ENCODE data around the gene RPL36. TPM values are rescaled to one million over a fixed set of nuclear protein-coding genes. Genes with fewer than 3 reads are reported as not detected.

The RPL36 gene
- total RNA-seq, 4 donors from 2014 or later, result 572 to 1,565 (median 1,059) TPM

GRCh38 chr19:5690955-5691821 is 1.1 kb downstream of the RPL36 start:
- intact Hi-C loops (cut with DNase I), result loop anchor here (2.0 kb wide), 1 partner anchor 28 kb away; no protein-coding TSS in a partner anchor
- TF ChIP-seq POLR2A (IDR thresholded peaks at IDR 0.05) (peak in 1 of 4 donors; percentile 4), CTCF (IDR thresholded peaks at IDR 0.05) (no peak)

DNA sequence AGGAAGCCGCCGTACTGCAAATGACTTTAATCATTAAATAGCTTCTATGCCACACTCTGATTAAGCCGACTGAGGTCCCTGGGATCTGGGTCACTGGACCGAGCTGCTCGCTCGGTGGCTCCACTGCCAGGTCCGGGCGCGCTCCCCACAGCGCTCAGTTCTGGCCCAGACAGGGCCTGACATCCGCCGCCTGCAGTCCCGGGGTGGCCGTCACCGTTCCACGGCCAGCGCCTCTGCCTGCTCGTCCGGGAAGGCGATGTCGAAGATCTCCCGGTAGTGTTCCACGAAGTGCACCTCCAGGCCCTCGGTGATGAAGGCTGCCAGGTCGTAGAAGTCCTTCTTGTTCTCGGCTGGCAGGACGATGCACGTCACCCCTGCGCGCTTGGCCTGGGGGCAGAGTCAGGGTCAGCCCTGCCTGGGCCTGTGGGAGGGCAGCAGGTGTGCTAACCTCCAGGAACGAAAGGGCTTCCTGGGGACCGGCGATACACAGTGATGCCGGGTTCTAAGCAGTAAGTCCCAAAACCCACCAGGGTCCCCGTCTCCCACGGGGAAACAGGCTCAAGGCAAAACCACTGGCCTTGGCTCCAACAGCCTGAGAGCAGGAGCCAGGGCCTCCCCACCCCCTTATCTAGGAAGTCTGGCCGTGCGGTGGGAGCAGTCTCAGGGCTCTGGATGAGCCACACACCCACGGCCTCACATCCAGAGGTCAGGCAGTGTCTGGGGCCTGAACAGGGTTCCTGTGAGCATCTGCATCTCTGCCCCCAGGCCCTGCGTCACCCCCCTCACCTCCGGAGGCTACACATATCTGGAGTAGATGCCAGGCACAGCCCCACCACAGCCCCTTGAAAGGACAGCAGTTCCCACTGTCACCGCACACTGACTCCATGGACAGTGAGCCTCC is 2.0 kb downstream of the RPL36 start:
- intact Hi-C loops (cut with DNase I), result loop anchor here (2.0 kb wide), 1 partner anchor 27 kb away; no protein-coding TSS in a partner anchor
- Histone ChIP-seq H3K36me3 (peaks cover 25 to 57% (median 46%) of the 10 kb centered on the region in 3 donors), H3K4me1 (peaks cover 21 to 57% (median 23%) of the 10 kb centered on the region in 3 donors), H3K27ac (peak overlapping the region; percentile 93 to 97 (median 94)), H3K9me3 (no peaks in the 10 kb centered on the region), H3K27me3 (no peaks in the 10 kb centered on the region), H3K4me3 (peak overlapping the region; percentile 82 to 94 (median 86))
- DNase-seq, result no peak
- TF ChIP-seq CTCF (IDR thresholded peaks at IDR 0.05) (no peak), POLR2A (IDR thresholded peaks at IDR 0.05) (no peak)
- WGBS, 2 donors, result 34 to 61% methylated on average over 5 to 10 of the region's 42 CpGs

More at GRCh38 chr19:5690955-5691821, 1.1 kb downstream of the RPL36 start:
- H3K4me1 ChIP-seq, result peaks cover 21 to 65% (median 26%) of the 10 kb centered on the region in 3 donors
- H3K36me3 ChIP-seq, result peaks cover 25 to 49% (median 43%) of the 10 kb centered on the region in 3 donors
- H3K9me3 ChIP-seq, result no peaks in the 10 kb centered on the region
- WGBS, 2 donors, result 2% methylated on average over 25 of the region's 54 CpGs; no CpG with 5 or more reads in 1 of the 2 donors
- peak overlapping the region; percentile 82 to 94 (median 86) for H3K4me3 ChIP-seq
- peak overlapping the region; percentile 93 to 97 (median 94) for H3K27ac ChIP-seq
- no peak for DNase-seq
- H3K27me3 ChIP-seq, result no peaks in the 10 kb centered on the region

DNA sequence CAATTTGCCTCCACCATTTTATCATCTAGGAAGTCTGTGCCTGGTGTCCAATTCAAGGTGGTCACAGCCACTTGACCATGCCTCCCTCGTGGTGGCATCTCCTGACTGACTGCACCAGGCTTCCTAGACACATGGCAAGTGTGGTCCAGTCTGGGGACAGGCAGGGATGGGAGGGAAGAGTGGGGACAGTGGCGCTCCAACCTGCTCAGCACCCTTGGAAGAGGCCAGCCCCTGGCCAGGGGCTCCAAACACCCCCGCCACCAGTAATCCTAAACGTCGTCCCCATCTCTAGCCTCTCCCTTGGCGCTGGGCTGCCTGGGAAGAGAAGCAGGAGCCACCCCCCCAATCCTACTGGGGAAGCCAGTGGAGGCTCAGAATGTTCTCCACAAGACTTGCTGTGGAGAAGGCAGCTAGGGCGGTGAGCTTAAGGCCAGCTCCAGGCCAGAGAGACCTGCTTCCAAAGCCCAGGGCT is 2.7 kb downstream of the RPL36 start:
- DNase-seq, result no peak
- Histone ChIP-seq H3K4me3 (no peak overlapping the region), H3K27me3 (no peaks in the 10 kb centered on the region), H3K27ac (peak overlapping the region in 1 of 4 donors; percentile 93), H3K9me3 (no peaks in the 10 kb centered on the region), H3K4me1 (peaks cover 14 to 50% (median 20%) of the 10 kb centered on the region in 3 donors), H3K36me3 (peaks cover 25 to 64% (median 46%) of the 10 kb centered on the region in 3 donors)
- TF ChIP-seq CTCF (IDR thresholded peaks at IDR 0.05) (no peak), POLR2A (IDR thresholded peaks at IDR 0.05) (no peak)
- intact Hi-C loops (cut with DNase I), result no loop called here
- 73% methylated on average over 4 of the region's 7 CpGs; no CpG with 5 or more reads in 1 of the 2 donors for WGBS, 2 donors

DNA sequence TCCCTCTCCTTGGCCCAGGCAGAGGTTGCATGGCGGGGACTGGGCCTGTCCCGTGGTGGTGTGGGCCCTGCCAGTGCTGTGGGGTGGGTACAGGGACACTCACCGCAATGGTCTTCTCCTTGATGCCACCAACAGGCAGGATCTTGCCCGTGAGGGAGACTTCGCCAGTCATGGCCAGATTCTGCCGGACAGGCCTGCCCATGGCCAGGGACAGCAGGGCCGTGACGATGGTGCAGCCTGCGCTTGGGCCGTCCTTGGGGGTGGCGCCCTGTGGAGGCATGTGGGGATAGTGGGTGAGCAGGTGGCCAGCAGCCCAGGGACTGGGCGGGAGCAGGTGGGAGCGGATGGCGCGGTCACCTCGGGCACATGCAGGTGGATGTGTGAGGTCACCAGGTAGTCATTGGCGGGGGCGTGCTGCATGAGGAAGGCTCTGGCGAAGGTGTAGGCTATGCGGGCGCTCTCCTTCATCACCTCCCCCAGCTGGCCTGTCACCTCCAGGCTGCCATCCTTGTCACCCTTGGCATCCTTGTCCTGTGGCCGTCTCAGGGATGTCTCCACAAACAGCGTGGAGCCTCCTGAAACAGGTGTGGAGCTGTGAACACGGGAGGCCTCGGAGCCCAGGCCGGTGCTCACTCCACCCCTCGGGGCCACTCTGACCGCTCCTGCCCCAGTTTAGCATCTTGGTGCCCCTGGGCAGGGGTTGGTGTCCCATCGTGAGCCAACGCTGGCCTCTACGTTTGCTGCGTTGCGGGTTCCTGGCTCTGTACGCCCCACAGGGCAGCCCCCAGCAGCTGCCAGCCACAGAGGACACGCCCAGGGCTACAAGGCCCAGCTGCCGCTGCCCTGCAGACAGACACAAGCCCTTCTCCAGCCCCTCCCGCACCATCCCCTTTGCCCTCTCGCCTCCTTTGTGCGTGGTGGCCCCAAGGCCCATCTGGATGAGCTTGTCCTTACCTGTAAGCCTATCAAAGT is 3.4 kb downstream of the RPL36 start:
- Histone ChIP-seq H3K4me1 (peaks cover 14 to 48% (median 20%) of the 10 kb centered on the region in 3 donors), H3K27me3 (no peaks in the 10 kb centered on the region), H3K36me3 (peaks cover 25 to 71% (median 49%) of the 10 kb centered on the region in 3 donors), H3K4me3 (no peak overlapping the region), H3K9me3 (no peaks in the 10 kb centered on the region), H3K27ac (peak overlapping the region in 1 of 4 donors; percentile 93)
- TF ChIP-seq CTCF (IDR thresholded peaks at IDR 0.05), result no peak
- TF ChIP-seq POLR2A (IDR thresholded peaks at IDR 0.05), result no peak
- 72 to 77% methylated on average over 6 to 20 of the region's 39 CpGs for WGBS, 2 donors
- intact Hi-C loops (cut with DNase I), result no loop called here
- no peak for DNase-seq

Data from esophagus squamous epithelium (tissue), 5 donors.